HepG2 (cell line): ENCODE results near the gene RHO. TPM values are rescaled to one million over a fixed set of nuclear protein-coding genes. Genes with fewer than 3 reads are reported as not detected.

Source experiments
- AGO2 ChIP-seq: fragments of 200-400 bp; formaldehyde crosslinking; optimal IDR thresholded peaks from 2 replicates; pipeline ENCODE3; 2017; ENCODE audit warnings: mild to moderate bottlenecking, low read depth, low read length, moderate library complexity
- AHR ChIP-seq: IDR thresholded peaks from 2 replicates; pipeline ENCODE4 v1.6.1; 2018; ENCODE audit warnings: missing genetic modification reagents, missing compliant biosample characterization
- FOSL2 ChIP-seq: sonication (generic); formaldehyde crosslinking; IDR thresholded peaks from 2 replicates; pipeline ENCODE4 v1.4.0; 2020; ENCODE audit warnings: missing genetic modification reagents
- GABPA ChIP-seq, 2 experiments: IDR thresholded peaks; 2 replicates each; pipeline ENCODE4 v1.6.1; 2011 to 2016; ENCODE audit warnings: low read depth in 2 of 2, low read length in 1 of 2, missing biosample characterization in 1 of 2, missing genetic modification characterization in 1 of 2
- HOXA5 ChIP-seq: sonication (generic); formaldehyde crosslinking; IDR thresholded peaks from 2 replicates; pipeline ENCODE4 v1.4.0; 2020; ENCODE audit warnings: missing genetic modification reagents
- IRF2 ChIP-seq: IDR thresholded peaks from 2 replicates; pipeline ENCODE4 v1.6.1; 2018; ENCODE audit warnings: missing genetic modification reagents, missing compliant biosample characterization
- MAFF ChIP-seq: IDR thresholded peaks from 2 replicates; pipeline ENCODE4 v1.6.1; 2011; ENCODE audit warnings: low read depth, low read length, improper control_type of control experiment
- MAFK ChIP-seq, 2 experiments: IDR thresholded peaks in 1 of 2; conservative IDR thresholded peaks in 1 of 2; 2 replicates each; pipeline ENCODE4 v1.6.1; 2011; ENCODE audit warnings: improper control_type of control experiment in 2 of 2, low read length in 2 of 2
- PHF21A ChIP-seq: sonication (generic); formaldehyde crosslinking; IDR thresholded peaks from 2 replicates; pipeline ENCODE4 v1.5.0; 2020; ENCODE audit warnings: mild to moderate bottlenecking, missing genetic modification reagents
- SIX4 ChIP-seq: sonication (generic); formaldehyde crosslinking; IDR thresholded peaks from 2 replicates; pipeline ENCODE4 v1.4.0; 2020; ENCODE audit warnings: missing genetic modification reagents
- SRY ChIP-seq: sonication (generic); formaldehyde crosslinking; IDR thresholded peaks from 2 replicates; pipeline ENCODE4 v1.8.0; 2022; ENCODE audit warnings: mild to moderate bottlenecking, missing genetic modification reagents
- TCF12 ChIP-seq, 2 experiments: fragments of 450-650 bp in 1 of 2; sonication (generic) in 1 of 2; formaldehyde crosslinking in 1 of 2; IDR thresholded peaks; 2 replicates each; pipeline versions ENCODE4 v1.6.1 to v1.8.0; 2017 to 2022; ENCODE audit warnings: antibody characterized with exemption in 1 of 2, mild to moderate bottlenecking in 1 of 2, missing genetic modification reagents in 1 of 2, moderate library complexity in 1 of 2
- TFAP4 ChIP-seq: sonication (generic); IDR thresholded peaks from 2 replicates; pipeline ENCODE4 v1.6.1; 2016; ENCODE audit warnings: low read depth, borderline replicate concordance
- THAP11 ChIP-seq: IDR thresholded peaks from 2 replicates; pipeline ENCODE4 v1.6.1; 2016; ENCODE audit warnings: missing biosample characterization, missing genetic modification reagents
- ZBTB38 ChIP-seq: sonication (generic); formaldehyde crosslinking; IDR thresholded peaks from 2 replicates; pipeline ENCODE4 v1.5.1; 2020; ENCODE audit warnings: mild to moderate bottlenecking, missing genetic modification reagents
- ZBTB42 ChIP-seq: sonication (generic); formaldehyde crosslinking; IDR thresholded peaks from 2 replicates; pipeline ENCODE4 v1.5.0; 2020; ENCODE audit warnings: mild to moderate bottlenecking, missing genetic modification reagents
- ZFP91 ChIP-seq: sonication (generic); formaldehyde crosslinking; IDR thresholded peaks from 2 replicates; pipeline ENCODE4 v1.9.0; 2022; ENCODE audit warnings: missing genetic modification reagents, mild to moderate bottlenecking, borderline replicate concordance
- ZGPAT ChIP-seq: IDR thresholded peaks from 2 replicates; pipeline ENCODE4 v1.6.1; 2016; ENCODE audit warnings: mild to moderate bottlenecking
- ZNF570 ChIP-seq: sonication (generic); formaldehyde crosslinking; IDR thresholded peaks from 2 replicates; pipeline ENCODE4 v1.4.0; 2020; ENCODE audit warnings: mild to moderate bottlenecking, missing genetic modification reagents, borderline replicate concordance
- ZNF574 ChIP-seq: sonication (generic); formaldehyde crosslinking; IDR thresholded peaks from 2 replicates; pipeline ENCODE4 v1.4.0; 2020; ENCODE audit warnings: missing genetic modification reagents
- ZNF629 ChIP-seq: sonication (generic); formaldehyde crosslinking; conservative IDR thresholded peaks from 2 replicates; pipeline ENCODE4 v1.5.0; 2020; ENCODE audit warnings: missing genetic modification reagents
- ZZZ3 ChIP-seq: sonication (generic); formaldehyde crosslinking; IDR thresholded peaks from 2 replicates; pipeline ENCODE4 v1.4.0; 2020; ENCODE audit warnings: missing genetic modification reagents, mild to moderate bottlenecking, borderline replicate concordance
- polyA plus RNA-seq, 8 experiments: library from polyadenylated mRNA; depleted of rRNA in 3 of 8; stranded (reverse) in 7 of 8; unstranded in 1 of 8; fragments of >200 nt; fragmentation: Illumina TruSeq in 4 of 8; extraction: Trizol in 4 of 8; gene quantifications; 2 replicates each; pipeline versions ENCODE4 v1.2.1 to v1.2.3, GENCODE V29; 2011 to 2016; ENCODE audit warnings: low read depth in 4 of 8, missing spikeins in 1 of 8, mixed read lengths in 1 of 8; ENCODE audit not compliant: insufficient read depth in 1 of 8
- total RNA-seq, 5 experiments: library from RNA; depleted of rRNA; stranded (reverse); fragments of >200 nt; fragmentation: Illumina TruSeq; extraction: Trizol; gene quantifications; 2 replicates each; pipeline ENCODE4 v1.2.3, GENCODE V29; 2016; ENCODE audit warnings: low read depth in 1 of 5

The RHO gene
- total and polyA plus RNA-seq, 2 of the 13 experiments (the other 11 are each of a cell fraction or from before 2014, with no cell fraction given), result not detected

GRCh38 chr3:129576514-129577352, 48.3 kb downstream of the RHO start (continued):
- 0 out of 2 replicates have a peak, but pooled peaks have one; percentile 35 for TF ChIP-seq ZFP91 (CRISPR knock-in tag)
- peak; percentile 51; the same call in 1 of the 2 replicates for TF ChIP-seq PHF21A (CRISPR knock-in tag)
- TF ChIP-seq ZNF574 (CRISPR knock-in tag), result peak; percentile 36; the same call in 1 of the 2 replicates
- peak; percentile 9 for TF ChIP-seq AGO2
- 0 out of 2 replicates have a peak, but pooled peaks have one; percentile 46 for TF ChIP-seq SRY
- no peak for TF ChIP-seq GABPA (IDR thresholded peaks at IDR 0.05; ENCODE audit: low read depth, low read length)
- TF ChIP-seq GABPA (CRISPR knock-in tag; IDR thresholded peaks at IDR 0.05; ENCODE audit: low read depth), result peak; percentile 69
- TF ChIP-seq ZNF570, result no peak
- peak; percentile 77; the same call in 1 of the 2 replicates for TF ChIP-seq TFAP4
- 0 out of 2 replicates have a peak, but pooled peaks have one; percentile 32 for TF ChIP-seq ZZZ3
- peak; percentile 71 to 82 for TF ChIP-seq MAFK (conservative IDR thresholded peaks at IDR 0.05 in 1 of 2, IDR thresholded peaks at IDR 0.05 in 1 of 2; ENCODE audit: low read length in 2 of 2)
- peak; percentile 73; the same call in 1 of the 2 replicates for TF ChIP-seq ZBTB42 (CRISPR knock-in tag)
- no peak for TF ChIP-seq TCF12 (IDR thresholded peaks at IDR 0.05)
- no peak for TF ChIP-seq TCF12 (CRISPR knock-in tag; IDR thresholded peaks at IDR 0.05)
- no peak for TF ChIP-seq HOXA5 (CRISPR knock-in tag)
- TF ChIP-seq FOSL2, result no peak
- TF ChIP-seq ZGPAT (CRISPR knock-in tag), result 0 out of 2 replicates have a peak, but pooled peaks have one; percentile 45
- TF ChIP-seq MAFF, result peak; percentile 82
- peak; percentile 37; the same call in 1 of the 2 replicates for TF ChIP-seq IRF2 (CRISPR knock-in tag)
- no peak for TF ChIP-seq AHR (CRISPR knock-in tag)
- peak; percentile 34; the same call in 1 of the 2 replicates for TF ChIP-seq THAP11 (CRISPR knock-in tag)
- TF ChIP-seq ZNF629 (CRISPR knock-in tag), result peak; percentile 76
- TF ChIP-seq ZBTB38 (CRISPR knock-in tag), result peak; percentile 75
- no peak for TF ChIP-seq SIX4
